ENCODE results near the gene GPER1.
"Not testable (repeated sequence)": the region's sequence is repeated elsewhere in the genome, so short reads cannot be mapped to it uniquely, and the experiment has no call there.

The GPER1 gene

GRCh38 chr7:1068619-1069018, 19.3 kb upstream of the GPER1 start:
- no peak for DNase-seq (ENCODE audit: low spot score)

- DNase-seq (ENCODE audit: low spot score) = no peak
Observed at GRCh38 chr7:1070544-1071011, 17.3 kb upstream of the GPER1 start.

- DNase-seq (ENCODE audit: low spot score) = no peak
Observed at GRCh38 chr7:1071731-1072254, 16.1 kb upstream of the GPER1 start.

- no peak for DNase-seq (ENCODE audit: low spot score)
Observed at GRCh38 chr7:1073142-1073977, 14.6 kb upstream of the GPER1 start.

- not testable (repeated sequence) for DNase-seq (ENCODE audit: low spot score)
Observed at GRCh38 chr7:1074018-1074417, 13.9 kb upstream of the GPER1 start.

GRCh38 chr7:1074593-1075431, 13.1 kb upstream of the GPER1 start:
- DNase-seq (ENCODE audit: low spot score) = no peak

GRCh38 chr7:1076184-1077072, 11.5 kb upstream of the GPER1 start:
- no peak for DNase-seq (ENCODE audit: low spot score)

GRCh38 chr7:1078519-1078918, 9.4 kb upstream of the GPER1 start:
- no peak for DNase-seq (ENCODE audit: low spot score)

GRCh38 chr7:1078985-1079384, 8.9 kb upstream of the GPER1 start:
- DNase-seq (ENCODE audit: low spot score) = no peak

GRCh38 chr7:1079546-1079945, 8.4 kb upstream of the GPER1 start:
- no peak for DNase-seq (ENCODE audit: low spot score)

- DNase-seq (ENCODE audit: low spot score) = no peak
Observed at GRCh38 chr7:1080252-1080920, 7.5 kb upstream of the GPER1 start.

- DNase-seq (ENCODE audit: low spot score) = no peak
Observed at GRCh38 chr7:1080921-1081255, 7.0 kb upstream of the GPER1 start.

- no peak for DNase-seq (ENCODE audit: low spot score)
Observed at GRCh38 chr7:1081336-1081735, 6.6 kb upstream of the GPER1 start.

- no peak for DNase-seq (ENCODE audit: low spot score)
Observed at GRCh38 chr7:1081931-1082401, 5.9 kb upstream of the GPER1 start.

GRCh38 chr7:1083729-1084657, 3.9 kb upstream of the GPER1 start:
- DNase-seq (ENCODE audit: low spot score) = no peak

GRCh38 chr7:1085266-1085665, 2.6 kb upstream of the GPER1 start:
- no peak for DNase-seq (ENCODE audit: low spot score)

- DNase-seq (ENCODE audit: low spot score) = no peak
Observed at GRCh38 chr7:1085910-1086421, 1.9 kb upstream of the GPER1 start.

- peak; percentile 61 for DNase-seq (ENCODE audit: low spot score)
Observed at GRCh38 chr7:1086588-1087464, 1.1 kb upstream of the GPER1 start.

GRCh38 chr7:1087465-1087814, 473 bp upstream of the GPER1 start:
- DNase-seq (ENCODE audit: low spot score) = no peak

Measured in CD4-positive, alpha-beta T cell treated with Interleukin-6 at 100 ng/mL for 8 hours (primary cell).